Measurements from ENCODE around the gene ZMPSTE24.

Gene ZMPSTE24

GRCh38 chr1:40264354-40264781 lies 6.3 kb downstream of the ZMPSTE24 start:
- no peak for DNase-seq

GRCh38 chr1:40265298-40265697 lies 7.3 kb downstream of the ZMPSTE24 start:
- DNase-seq = no peak

- DNase-seq = no peak
These were observed 7.9 kb downstream of the ZMPSTE24 start for GRCh38 chr1:40265919-40266318.

- DNase-seq = no peak
These were observed 8.9 kb downstream of the ZMPSTE24 start for GRCh38 chr1:40266786-40267535.

- no peak for DNase-seq
These were observed 9.7 kb downstream of the ZMPSTE24 start for GRCh38 chr1:40267767-40268187.

- no peak for DNase-seq
These were observed 10.2 kb downstream of the ZMPSTE24 start for GRCh38 chr1:40268211-40268610.

GRCh38 chr1:40270152-40270834 lies 12.3 kb downstream of the ZMPSTE24 start:
- DNase-seq = no peak

GRCh38 chr1:40272653-40273213 lies 14.7 kb downstream of the ZMPSTE24 start:
- no peak for DNase-seq

GRCh38 chr1:40273547-40274166 lies 15.6 kb downstream of the ZMPSTE24 start:
- no peak for DNase-seq

- DNase-seq = no peak
These were observed 16.3 kb downstream of the ZMPSTE24 start for GRCh38 chr1:40274331-40274730.

GRCh38 chr1:40276122-40276521 lies 18.1 kb downstream of the ZMPSTE24 start:
- no peak for DNase-seq

- no peak for DNase-seq
These were observed 23.8 kb downstream of the ZMPSTE24 start for GRCh38 chr1:40281853-40282252.

GRCh38 chr1:40291293-40291692 lies 33.3 kb downstream of the ZMPSTE24 start:
- no peak for DNase-seq

- no peak for DNase-seq
These were observed 41.6 kb downstream of the ZMPSTE24 start for GRCh38 chr1:40299366-40300248.

- no peak for DNase-seq
These were observed 42.2 kb downstream of the ZMPSTE24 start for GRCh38 chr1:40300249-40300567.

- DNase-seq = no peak
These were observed 42.6 kb downstream of the ZMPSTE24 start for GRCh38 chr1:40300651-40301050.

GRCh38 chr1:40301066-40301465 lies 43.0 kb downstream of the ZMPSTE24 start:
- DNase-seq = no peak

GRCh38 chr1:40301541-40302299 lies 43.7 kb downstream of the ZMPSTE24 start:
- no peak for DNase-seq

- no peak for DNase-seq
These were observed 44.4 kb downstream of the ZMPSTE24 start for GRCh38 chr1:40302475-40302874.

- DNase-seq = no peak
These were observed 45.2 kb downstream of the ZMPSTE24 start for GRCh38 chr1:40303051-40303771.

GRCh38 chr1:40303790-40304189 lies 45.8 kb downstream of the ZMPSTE24 start:
- no peak for DNase-seq
